Raji (cell line): ENCODE measurements around the gene YPEL4.

ENCODE experiments used
- POLR2A ChIP-seq: IDR thresholded peaks from 2 replicates; pipeline ENCODE4 v1.6.1; 2011; ENCODE audit warnings: low read depth, low read length, control low read depth; ENCODE audit not compliant: insufficient read depth

The YPEL4 gene

DNA sequence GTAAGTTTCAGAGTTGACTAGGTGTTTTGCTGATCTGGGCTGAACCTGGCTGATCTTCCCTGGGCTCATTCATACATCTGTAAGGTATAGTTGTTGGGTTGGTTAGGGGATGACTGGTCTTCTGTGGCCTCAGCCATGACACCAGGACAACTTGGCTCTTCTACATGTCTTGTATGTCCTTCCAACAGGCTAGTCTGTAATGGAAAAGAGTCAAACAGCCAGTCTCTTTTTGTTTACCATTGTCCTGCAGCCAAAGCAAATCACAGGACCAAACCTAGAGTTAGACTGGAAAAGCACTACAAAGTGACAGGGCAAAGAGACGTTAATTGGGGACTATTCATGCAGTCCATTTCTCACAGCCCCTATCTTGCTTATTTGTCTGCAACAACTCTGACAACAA lies 34.4 kb downstream of the YPEL4 start:
- no peak for TF ChIP-seq POLR2A

DNA sequence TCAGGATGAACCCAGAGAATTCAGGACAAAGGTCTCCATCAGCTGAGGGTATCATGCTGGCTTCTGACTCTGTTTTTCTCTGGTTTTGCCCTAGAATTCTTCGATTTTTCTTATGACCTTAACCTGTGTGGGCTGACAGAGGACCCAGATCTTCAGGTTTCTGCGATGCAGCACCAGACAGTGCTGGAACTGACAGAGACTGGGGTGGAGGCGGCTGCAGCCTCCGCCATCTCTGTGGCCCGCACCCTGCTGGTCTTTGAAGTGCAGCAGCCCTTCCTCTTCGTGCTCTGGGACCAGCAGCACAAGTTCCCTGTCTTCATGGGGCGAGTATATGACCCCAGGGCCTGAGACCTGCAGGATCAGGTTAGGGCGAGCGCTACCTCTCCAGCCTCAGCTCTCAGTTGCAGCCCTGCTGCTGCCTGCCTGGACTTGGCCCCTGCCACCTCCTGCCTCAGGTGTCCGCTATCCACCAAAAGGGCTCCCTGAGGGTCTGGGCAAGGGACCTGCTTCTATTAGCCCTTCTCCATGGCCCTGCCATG lies 35.4 kb downstream of the YPEL4 start:
- no peak for TF ChIP-seq POLR2A

DNA sequence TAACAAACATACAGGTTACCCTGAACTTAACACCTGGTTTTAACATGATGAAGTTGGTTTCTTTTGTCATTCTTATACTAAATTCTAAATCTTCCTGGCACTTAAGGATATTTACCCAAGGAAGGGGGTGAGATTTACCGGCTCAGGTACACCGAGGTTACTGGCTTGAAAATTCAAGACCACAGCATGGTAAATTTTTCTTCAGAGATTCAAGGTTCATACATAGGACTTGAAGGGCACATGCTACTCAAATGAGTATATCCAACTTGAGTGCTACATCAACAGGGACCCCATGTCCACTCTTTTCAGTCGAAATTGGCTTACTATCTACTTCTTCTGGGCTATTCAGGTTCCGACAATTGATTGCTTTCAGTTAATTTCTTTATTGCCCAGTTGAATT lies 39.5 kb downstream of the YPEL4 start:
- no peak for TF ChIP-seq POLR2A

DNA sequence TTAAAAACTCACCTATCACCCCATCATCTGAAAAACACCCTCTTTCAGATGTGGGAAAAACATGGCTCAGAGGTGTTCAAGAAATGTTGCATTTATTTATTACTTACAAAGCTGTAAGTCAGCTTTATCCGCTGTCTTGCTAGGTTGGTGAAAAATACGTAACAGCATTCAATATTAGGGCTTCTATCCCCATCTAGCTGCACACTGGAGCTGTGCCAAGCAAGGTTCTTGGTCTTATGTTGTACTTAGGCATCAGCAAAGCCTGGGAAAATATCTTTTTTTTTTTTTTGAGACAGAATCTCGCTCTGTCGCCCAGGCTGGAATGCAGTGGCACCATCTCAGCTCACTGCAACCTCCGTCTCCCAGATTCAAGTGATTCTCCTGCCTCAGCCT lies 44.7 kb downstream of the YPEL4 start:
- no peak for TF ChIP-seq POLR2A

DNA sequence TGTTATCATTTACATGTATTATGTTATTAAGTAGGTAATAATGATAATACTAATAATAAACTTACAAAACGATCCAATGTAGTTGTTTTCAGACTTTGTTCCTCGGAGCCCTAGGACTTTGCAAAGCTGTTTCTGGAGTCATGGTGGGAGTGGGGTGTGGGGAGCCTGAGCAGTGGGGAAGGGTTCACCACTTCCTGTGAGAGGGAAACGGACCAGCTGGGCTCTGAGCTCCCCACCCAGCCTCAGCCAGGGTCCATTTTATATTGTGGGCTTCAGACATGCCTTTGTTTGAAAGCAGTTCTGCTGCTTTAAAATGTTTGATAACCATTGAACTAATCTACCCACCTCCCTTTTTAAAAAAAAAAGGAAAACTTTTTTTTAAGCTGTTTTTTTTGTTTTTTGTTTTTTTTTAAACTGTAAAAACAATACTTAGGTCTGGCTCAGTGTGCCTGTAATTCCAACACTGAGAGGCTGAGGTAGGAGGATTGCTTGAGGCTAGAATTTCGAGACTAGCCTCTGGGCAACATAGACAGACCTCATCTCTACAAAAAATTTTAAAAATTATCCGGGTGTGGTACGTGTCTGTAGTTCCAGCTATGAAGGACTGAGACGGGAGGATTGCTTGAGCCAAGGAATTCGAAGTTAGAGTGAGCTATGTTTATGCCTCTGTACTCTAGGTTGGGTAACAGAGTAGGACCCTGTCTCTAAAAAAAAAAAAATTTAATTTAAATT lies 45.2 kb downstream of the YPEL4 start:
- TF ChIP-seq POLR2A: no peak

DNA sequence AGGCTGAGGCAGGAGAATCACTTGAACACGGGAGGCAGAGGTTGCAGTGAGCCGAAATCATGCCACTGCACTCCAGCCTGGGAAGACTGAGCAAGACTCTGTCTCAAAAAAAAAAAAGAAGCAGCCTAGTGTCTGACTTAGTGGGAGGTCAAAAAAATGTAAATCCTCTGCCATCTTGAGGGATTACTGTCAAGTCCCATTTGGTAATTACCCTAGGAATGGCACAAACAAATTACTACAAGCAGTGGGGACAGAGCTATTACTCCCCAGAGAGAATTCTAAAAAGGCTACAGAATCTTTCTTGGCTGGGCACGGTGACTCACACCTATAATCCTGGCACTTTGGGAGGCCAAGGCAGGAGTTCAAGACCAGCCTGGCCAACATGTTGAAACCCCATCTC lies 48.4 kb downstream of the YPEL4 start:
- TF ChIP-seq POLR2A: no peak

DNA sequence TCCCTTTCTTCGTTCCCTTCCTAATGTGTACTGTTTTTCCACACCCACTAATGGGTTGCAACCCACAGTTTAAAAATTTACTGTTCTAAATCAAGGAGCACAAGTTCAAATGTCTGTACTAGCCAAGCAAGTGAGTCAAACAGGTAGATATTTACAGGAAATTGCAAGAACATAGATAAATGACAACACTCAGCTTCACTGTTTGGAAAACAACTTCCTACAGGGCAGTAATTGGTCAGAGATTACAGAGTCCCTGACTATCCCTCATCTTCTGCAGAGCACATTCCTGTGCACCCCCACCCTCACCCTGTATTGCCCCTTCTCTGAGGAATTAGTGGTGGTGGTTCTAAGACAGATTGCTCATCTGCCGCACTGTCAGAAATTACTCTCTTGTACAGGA lies 50.3 kb downstream of the YPEL4 start:
- no peak for TF ChIP-seq POLR2A

DNA sequence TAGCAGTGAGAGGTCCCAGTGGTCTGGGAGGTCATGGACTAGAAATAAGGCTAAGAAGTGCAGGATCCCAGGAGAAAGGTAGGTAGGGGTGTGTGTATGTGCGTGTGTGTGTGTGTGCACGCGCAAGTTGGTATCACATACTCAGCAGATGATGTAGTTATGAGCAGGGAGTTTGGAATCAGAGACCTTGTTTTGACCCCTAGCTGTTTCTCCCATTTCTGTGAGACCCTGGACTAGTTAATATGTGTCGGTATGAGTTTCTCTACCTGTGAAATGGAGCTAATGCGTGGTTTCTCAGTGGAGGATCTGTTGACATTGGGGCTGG lies 50.9 kb downstream of the YPEL4 start:
- TF ChIP-seq POLR2A: no peak

DNA sequence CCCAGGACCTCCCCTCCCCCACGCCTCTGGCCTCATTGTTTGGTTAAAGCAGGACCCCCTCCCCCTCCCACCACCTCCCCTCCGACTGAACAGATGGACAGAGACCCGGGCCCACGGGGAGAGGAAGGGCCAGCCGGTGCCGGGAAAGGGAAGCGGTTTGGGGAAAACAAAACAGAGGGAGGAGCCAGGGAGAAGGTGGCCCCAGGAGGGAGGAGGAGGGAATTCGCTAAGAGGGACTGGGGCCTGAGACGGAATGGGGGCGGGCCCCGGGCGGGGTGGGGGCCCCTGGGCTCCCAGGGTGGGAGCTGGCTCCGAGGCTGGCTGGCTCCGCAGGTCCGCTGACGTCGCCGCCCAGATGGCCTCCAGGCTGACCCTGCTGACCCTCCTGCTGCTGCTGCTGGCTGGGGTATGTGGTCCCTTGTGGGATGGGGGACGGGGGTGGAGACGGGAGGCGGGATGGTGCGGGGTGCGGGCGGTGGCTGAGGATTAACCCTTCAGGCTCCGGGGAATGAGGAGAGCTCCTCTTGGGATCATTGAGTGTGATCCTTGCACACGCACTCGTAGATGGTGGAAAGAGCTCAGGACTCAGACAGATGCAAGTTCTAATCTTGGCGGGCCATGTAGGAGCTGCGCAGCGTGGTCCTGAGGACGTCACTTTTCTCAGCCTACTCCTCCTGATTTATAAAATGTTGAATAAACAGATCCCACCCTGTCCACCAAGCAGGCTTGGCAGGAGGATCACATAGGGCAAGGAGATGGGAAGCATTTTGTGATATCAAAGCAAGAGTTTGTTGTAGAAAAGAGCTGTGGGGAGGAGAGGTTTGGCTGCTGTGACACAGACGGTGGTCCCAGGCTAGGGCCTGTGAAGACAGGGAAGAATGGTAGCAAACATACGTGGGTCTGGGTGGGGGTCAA lies 51.5 kb downstream of the YPEL4 start:
- TF ChIP-seq POLR2A: no peak

DNA sequence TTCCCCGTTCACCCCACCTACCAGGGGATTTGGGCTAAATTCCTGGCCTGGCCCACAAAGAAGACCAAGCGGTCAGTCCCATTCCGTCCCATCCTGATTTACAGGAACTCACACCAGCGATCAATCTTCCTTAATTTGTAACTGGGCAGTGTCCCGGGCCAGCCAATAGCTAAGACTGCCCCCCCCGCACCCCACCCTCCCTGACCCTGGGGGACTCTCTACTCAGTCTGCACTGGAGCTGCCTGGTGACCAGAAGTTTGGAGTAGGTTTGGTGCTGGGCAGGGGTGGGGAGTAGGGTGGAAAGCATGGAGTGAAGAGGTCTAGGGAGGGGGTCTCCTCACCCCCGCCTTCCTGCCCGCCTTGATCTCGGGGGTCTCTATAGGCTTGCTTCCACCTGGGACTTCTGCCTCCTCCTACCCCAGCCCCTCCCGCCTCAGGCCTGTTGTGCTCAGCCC lies 52.2 kb downstream of the YPEL4 start, which contains the start of gene SERPING1:
Gene SERPING1, plus strand, starts transcription at position 225 of the 455 bp plus-strand sequence. CDS start 586 bp downstream, outside the sequence.
- TF ChIP-seq POLR2A: no peak

DNA sequence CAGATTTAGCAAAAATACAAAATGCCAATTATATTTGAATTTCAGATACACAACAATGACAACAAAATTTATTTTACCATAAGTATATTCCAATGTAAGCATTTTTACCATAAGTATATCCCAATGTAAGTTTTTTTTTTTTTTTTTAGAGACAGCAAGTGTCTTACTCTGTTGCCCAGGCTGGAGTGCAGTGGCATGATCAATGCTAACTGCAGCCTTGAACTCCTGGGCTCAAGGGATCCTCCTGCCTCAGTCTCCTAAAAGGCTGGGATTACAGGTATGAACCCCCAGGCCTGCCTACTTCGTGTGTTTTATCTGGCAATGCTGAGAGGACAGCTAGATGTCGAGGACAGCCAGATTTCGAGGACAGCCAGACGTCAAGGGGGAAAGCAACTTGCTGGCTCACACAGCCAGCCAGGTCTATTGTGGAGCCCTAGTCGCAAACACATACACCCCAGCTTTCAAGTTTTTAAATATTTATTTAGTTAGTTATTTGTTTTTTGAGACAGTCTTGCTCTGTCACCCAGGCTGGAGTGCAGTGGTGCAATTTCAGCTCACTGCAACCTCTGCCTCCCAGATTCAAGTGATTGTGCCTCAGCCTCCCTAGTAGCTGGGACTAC lies 53.3 kb downstream of the YPEL4 start:
- no peak for TF ChIP-seq POLR2A
